Neural cell (in vitro differentiated cells): ENCODE data around the gene FLYWCH2. TPM values are rescaled to one million over a fixed set of nuclear protein-coding genes. Genes with fewer than 3 reads are reported as not detected.
"Not testable (repeated sequence)": the region's sequence is repeated elsewhere in the genome, so short reads cannot be mapped to it uniquely, and the experiment has no call there.

Source experiments
- H2AFZ ChIP-seq: fragments of 200-600, 300-800 bp; sonication (generic), shearing (Covaris generic); 2 replicates; pipeline ENCODE4 v1.6.0; 2014; ENCODE audit warnings: low read depth, mild to moderate bottlenecking, antibody characterized with exemption, low read length, moderate library complexity
- H3F3A ChIP-seq: fragments of 200-600 bp; shearing (Covaris generic); 2 replicates; pipeline ENCODE4 v1.6.1; 2016; ENCODE audit warnings: mild to moderate bottlenecking, moderate library complexity, mixed read lengths, antibody characterized with exemption, low read length; ENCODE audit not compliant: insufficient read depth, poor library complexity, severe bottlenecking
- H3K27ac ChIP-seq: fragments of 200-600, 300-800 bp; sonication (generic), shearing (Covaris generic); 2 replicates; pipeline ENCODE4 v1.5.1; 2014; ENCODE audit warnings: mild to moderate bottlenecking, low read length, moderate library complexity
- H3K27me3 ChIP-seq: fragments of 300-800, 200-600 bp; sonication (generic), shearing (Covaris generic); 2 replicates; pipeline ENCODE4 v1.6.0; 2014; ENCODE audit warnings: mild to moderate bottlenecking, low read depth, low read length, moderate library complexity; ENCODE audit not compliant: insufficient read depth
- H3K36me3 ChIP-seq: fragments of 300-800, 200-600 bp; sonication (generic), shearing (Covaris generic); 2 replicates; pipeline ENCODE4 v1.5.1; 2014; ENCODE audit warnings: mild to moderate bottlenecking, antibody characterized with exemption, low read length, moderate library complexity; ENCODE audit not compliant: insufficient read depth
- H3K4me2 ChIP-seq: fragments of 300-800, 200-600 bp; sonication (generic), shearing (Covaris generic); 2 replicates; pipeline ENCODE4 v1.6.0; 2014; ENCODE audit warnings: mild to moderate bottlenecking, low read length
- H3K4me3 ChIP-seq: fragments of 300-800, 200-600 bp; sonication (generic), shearing (Covaris generic); 2 replicates; pipeline ENCODE4 v1.5.1; 2014; ENCODE audit warnings: mild to moderate bottlenecking, low read length, moderate library complexity
- H3K79me2 ChIP-seq: fragments of 200-600 bp; shearing (Covaris generic); replicated peaks from 2 replicates; pipeline ENCODE4 v1.6.0; 2014; ENCODE audit warnings: mild to moderate bottlenecking, low read length, moderate library complexity; ENCODE audit not compliant: insufficient read depth
- H3K9ac ChIP-seq: fragments of 300-800, 200-600 bp; sonication (generic), shearing (Covaris generic); 2 replicates; pipeline ENCODE4 v1.6.1; 2016; ENCODE audit warnings: mild to moderate bottlenecking, low read length, mixed read lengths
- H3K9me2 ChIP-seq: fragments of 200-600 bp; shearing (Covaris generic); 2 replicates; pipeline ENCODE4 v1.6.1; 2016; ENCODE audit warnings: mild to moderate bottlenecking, low read length, mixed read lengths; ENCODE audit not compliant: insufficient read depth
- H3K9me3 ChIP-seq: fragments of 200-600, 300-800 bp; sonication (generic), shearing (Covaris generic); 2 replicates; pipeline ENCODE4 v1.6.1; 2016; ENCODE audit warnings: mild to moderate bottlenecking, mixed run types, low read length, moderate library complexity, mixed read lengths
- H4K20me1 ChIP-seq: fragments of 200-600 bp; shearing (Covaris generic); 2 replicates; pipeline ENCODE4 v1.6.1; 2016; ENCODE audit warnings: mild to moderate bottlenecking, mixed run types; ENCODE audit not compliant: insufficient read depth
- CTCF ChIP-seq: fragments of 450-650 bp; IDR thresholded peaks from 2 replicates; pipeline ENCODE4 v1.5.1; 2014; ENCODE audit warnings: antibody characterized with exemption, mild to moderate bottlenecking, moderate library complexity; ENCODE audit not compliant: poor library complexity, severe bottlenecking
- POLR2AphosphoS5 ChIP-seq: IDR thresholded peaks from 2 replicates; pipeline ENCODE4 v1.6.1; 2012
- RAD21 ChIP-seq: fragments of 450-650 bp; conservative IDR thresholded peaks from 2 replicates; pipeline ENCODE4 v1.6.1; 2014; ENCODE audit warnings: antibody characterized with exemption, mild to moderate bottlenecking, moderate library complexity
- REST ChIP-seq: IDR thresholded peaks from 2 replicates; pipeline ENCODE4 v1.6.1; 2012; ENCODE audit warnings: borderline replicate concordance
- SMC3 ChIP-seq: fragments of 450-650 bp; conservative IDR thresholded peaks from 2 replicates; pipeline ENCODE4 v1.6.1; 2014; ENCODE audit warnings: antibody characterized with exemption, mild to moderate bottlenecking, moderate library complexity; ENCODE audit not compliant: poor library complexity
- TAF1 ChIP-seq: IDR thresholded peaks from 2 replicates; pipeline ENCODE4 v1.6.1; 2012; ENCODE audit warnings: low read depth
- polyA plus RNA-seq: library from polyadenylated mRNA; depleted of rRNA; stranded (reverse); fragments of >200 nt; gene quantifications from 2 replicates; pipeline ENCODE4 v1.2.3, GENCODE V29; 2014

FLYWCH2 gene
- polyA plus RNA-seq, 1 donor from 2014 or later, result 193 TPM

- H3K9me2 ChIP-seq, result no peaks in the 10 kb centered on the region
- H3K9me3 ChIP-seq, result no peaks in the 10 kb centered on the region
- H4K20me1 ChIP-seq, result no peaks in the 10 kb centered on the region
- H3K4me2 ChIP-seq, result no peak overlapping the region
- no peak overlapping the region for H3K9ac ChIP-seq
- TF ChIP-seq SMC3 (no peak), REST (no peak), RAD21 (no peak), TAF1 (no peak), POLR2AphosphoS5 (no peak), CTCF (no peak)
- no peaks in the 10 kb centered on the region for H3K36me3 ChIP-seq
- H3K4me3 ChIP-seq, result no peak overlapping the region
- H3K27me3 ChIP-seq, result no peaks in the 10 kb centered on the region
- H3F3A ChIP-seq, result no peaks in the 10 kb centered on the region
- no peak overlapping the region for H2AFZ ChIP-seq
- no peaks in the 10 kb centered on the region for H3K79me2 ChIP-seq
- no peak overlapping the region for H3K27ac ChIP-seq
Measured at GRCh38 chr16:2926650-2926999, 43.6 kb downstream of the FLYWCH2 start.

- H3K4me3 ChIP-seq, result no peak overlapping the region
- TF ChIP-seq CTCF, result peak; percentile 88
- TF ChIP-seq SMC3, result peak; percentile 71
- peak; percentile 73 for TF ChIP-seq RAD21
- TF ChIP-seq POLR2AphosphoS5, result no peak
- no peaks in the 10 kb centered on the region for H3K79me2 ChIP-seq
- no peak overlapping the region for H3K9ac ChIP-seq
- no peak overlapping the region for H3K27ac ChIP-seq
- no peaks in the 10 kb centered on the region for H3F3A ChIP-seq
- no peak overlapping the region for H3K4me2 ChIP-seq
- H3K27me3 ChIP-seq, result no peaks in the 10 kb centered on the region
- no peaks in the 10 kb centered on the region for H3K9me3 ChIP-seq
- no peaks in the 10 kb centered on the region for H4K20me1 ChIP-seq
- H2AFZ ChIP-seq, result no peak overlapping the region
- H3K36me3 ChIP-seq, result no peaks in the 10 kb centered on the region
- H3K9me2 ChIP-seq, result no peaks in the 10 kb centered on the region
Measured at GRCh38 chr16:2927010-2927646, 44.1 kb downstream of the FLYWCH2 start.

- not testable (repeated sequence) for H3K9me3 ChIP-seq, H3K4me2 ChIP-seq
Measured at GRCh38 chr16:2928151-2928550, 45.1 kb downstream of the FLYWCH2 start.

More at GRCh38 chr16:2928151-2928550, 45.1 kb downstream of the FLYWCH2 start:
- not testable (repeated sequence) for H4K20me1 ChIP-seq, H3F3A ChIP-seq, H3K27ac ChIP-seq, H3K27me3 ChIP-seq, H2AFZ ChIP-seq, H3K4me3 ChIP-seq, H3K79me2 ChIP-seq, H3K9me2 ChIP-seq, H3K9ac ChIP-seq, H3K36me3 ChIP-seq
